Testis (tissue), 3 donors: Measurements from ENCODE around the gene QSOX1. TPM values are rescaled to one million over a fixed set of nuclear protein-coding genes. Genes with fewer than 3 reads are reported as not detected.

ENCODE experiments used
- DNase-seq: peaks from one replicate; pipeline ENCODE4 v3.0.0-alpha.2; 2019
- H3K27ac ChIP-seq, 2 donors: fragments of 200-600 bp; sonication (generic); one replicate each; pipeline ENCODE4 v1.5.1; 2019
- H3K27me3 ChIP-seq: fragments of 200-600 bp; sonication (generic); one replicate; pipeline ENCODE4 v1.5.1; 2019
- H3K36me3 ChIP-seq: fragments of 200-600 bp; sonication (generic); one replicate; pipeline ENCODE4 v1.5.1; 2017; ENCODE audit warnings: low read depth; ENCODE audit errors: missing control alignments
- H3K4me1 ChIP-seq: fragments of 200-600 bp; sonication (generic); one replicate; pipeline ENCODE4 v1.5.1; 2019
- H3K4me3 ChIP-seq, 2 donors: fragments of 200-600 bp; sonication (generic); one replicate each; pipeline ENCODE4 v1.5.1; 2017 to 2019
- H3K9me3 ChIP-seq: fragments of 200-600 bp; sonication (generic); one replicate; pipeline ENCODE4 v1.5.1; 2017
- CTCF ChIP-seq, 3 experiments: fragments of 450-650 bp in 2 of 3; fragments of 200-600 bp in 1 of 3; sonication (generic) in 1 of 3; IDR thresholded peaks; one replicate each; pipeline ENCODE4 v1.5.1; 2016 to 2019; ENCODE audit warnings: antibody characterized with exemption in 3 of 3, mild to moderate bottlenecking in 2 of 3, moderate library complexity in 1 of 3
- POLR2A ChIP-seq: fragments of 450-650 bp; IDR thresholded peaks from one replicate; pipeline ENCODE4 v1.6.1; 2017; ENCODE audit warnings: antibody characterized with exemption, mild to moderate bottlenecking, moderate library complexity
- WGBS, 2 donors: methylation state at CpG; one replicate each; pipeline ENCODE4 v1.1.5; 2018; 5-methylcytosine and 5-hydroxymethylcytosine counted together
- intact Hi-C: fragments of 100-400 bp; cut with DNase I; formaldehyde crosslinking; loops from one replicate; pipeline ENCODE4 v1.15.1; 2023; ENCODE audit warnings: low total_unique reads
- polyA plus RNA-seq: library from polyadenylated mRNA; stranded (reverse); fragments of 350-450 nt; fragmentation: Illumina TruSeq; extraction: RNeasy Lipid Tissue Mini Kit (QIAGEN cat#74804); gene quantifications from one replicate; pipeline ENCODE4 v1.2.3, GENCODE V29; 2014; ENCODE audit warnings: low read depth, low replicate concordance; ENCODE audit not compliant: insufficient read depth
- total RNA-seq, 2 donors: library from RNA; depleted of rRNA; stranded (reverse); fragments of >200 nt; gene quantifications; one replicate each; pipeline ENCODE4 v1.2.3, GENCODE V29; 2016

QSOX1 gene
- total and polyA plus RNA-seq, 3 donors from 2014 or later: 285 to 691 (median 566) TPM

- Histone ChIP-seq H3K4me3 (no peak overlapping the region), H3K36me3 (no peaks in the 10 kb centered on the region), H3K9me3 (no peaks in the 10 kb centered on the region), H3K27me3 (no peaks in the 10 kb centered on the region), H3K4me1 (peaks cover 12% of the 10 kb centered on the region), H3K27ac (no peak overlapping the region)
- intact Hi-C loops: no loop called here
- DNase-seq: no peak
- TF ChIP-seq CTCF (IDR thresholded peaks at IDR 0.05) (no peak), POLR2A (no peak)
- WGBS, 2 donors: 88 to 96% methylated on average over 3 of the region's 3 CpGs
These were observed 11.3 kb upstream of the QSOX1 start for GRCh38 chr1:180143359-180143758.

- WGBS, 2 donors: 57 to 64% methylated on average over 6 of the region's 6 CpGs
- peak overlapping the region; percentile 22 to 83 for H3K27ac ChIP-seq
- peaks cover 12% of the 10 kb centered on the region for H3K4me1 ChIP-seq
- no peaks in the 10 kb centered on the region for H3K9me3 ChIP-seq
- TF ChIP-seq POLR2A (no peak), CTCF (IDR thresholded peaks at IDR 0.05) (no peak)
- no peak for DNase-seq
- intact Hi-C loops: no loop called here
- H3K4me3 ChIP-seq: no peak overlapping the region
- no peaks in the 10 kb centered on the region for H3K27me3 ChIP-seq
- no peaks in the 10 kb centered on the region for H3K36me3 ChIP-seq
These were observed 9.9 kb upstream of the QSOX1 start for GRCh38 chr1:180144659-180145357.

GRCh38 chr1:180145446-180145845 is 9.2 kb upstream of the QSOX1 start:
- peaks cover 12% of the 10 kb centered on the region for H3K4me1 ChIP-seq
- TF ChIP-seq CTCF (IDR thresholded peaks at IDR 0.05) (no peak), POLR2A (no peak)
- no peaks in the 10 kb centered on the region for H3K36me3 ChIP-seq
- peak overlapping the region; percentile 22 to 83 for H3K27ac ChIP-seq
- 55 to 56% methylated on average over 3 of the region's 3 CpGs for WGBS, 2 donors
- intact Hi-C loops: no loop called here
- H3K9me3 ChIP-seq: no peaks in the 10 kb centered on the region
- no peak overlapping the region for H3K4me3 ChIP-seq
- DNase-seq: no peak
- no peaks in the 10 kb centered on the region for H3K27me3 ChIP-seq

GRCh38 chr1:180150982-180151381 is 3.7 kb upstream of the QSOX1 start:
- Histone ChIP-seq H3K4me3 (no peak overlapping the region), H3K27ac (no peak overlapping the region), H3K36me3 (no peaks in the 10 kb centered on the region), H3K9me3 (no peaks in the 10 kb centered on the region), H3K27me3 (no peaks in the 10 kb centered on the region), H3K4me1 (peaks cover 11% of the 10 kb centered on the region)
- WGBS, 2 donors: 26% methylated on average over 1 of the region's 1 CpG
- DNase-seq: no peak
- intact Hi-C loops: no loop called here
- TF ChIP-seq CTCF (IDR thresholded peaks at IDR 0.05) (no peak), POLR2A (no peak)

- no peaks in the 10 kb centered on the region for H3K9me3 ChIP-seq
- H3K27me3 ChIP-seq: no peaks in the 10 kb centered on the region
- H3K27ac ChIP-seq: peak overlapping the region in 1 of 2 donors; percentile 15
- no peak overlapping the region for H3K4me3 ChIP-seq
- intact Hi-C loops: no loop called here
- TF ChIP-seq POLR2A (no peak), CTCF (IDR thresholded peaks at IDR 0.05) (no peak)
- H3K36me3 ChIP-seq: no peaks in the 10 kb centered on the region
- peaks cover 16% of the 10 kb centered on the region for H3K4me1 ChIP-seq
- no peak for DNase-seq
- 83 to 87% methylated on average over 3 of the region's 3 CpGs for WGBS, 2 donors
These were observed 3.2 kb upstream of the QSOX1 start for GRCh38 chr1:180151508-180151907.
